ENCODE results near the gene NCEH1. TPM values are rescaled to one million over a fixed set of nuclear protein-coding genes. Genes with fewer than 3 reads are reported as not detected.
"Not testable (repeated sequence)": the region's sequence is repeated elsewhere in the genome, so short reads cannot be mapped to it uniquely, and the experiment has no call there.

The NCEH1 gene
- total RNA-seq, 1 donor from 2014 or later = 60.4 TPM

GRCh38 chr3:172687501-172687900 lies 23.4 kb downstream of the NCEH1 start:
- no peak for DNase-seq (ENCODE audit: missing footprints)
- intact Hi-C loops (cut with DNase I) = no loop called here
- ATAC-seq = peak; percentile 34

- no peak for DNase-seq (ENCODE audit: missing footprints)
- no peak for ATAC-seq
- intact Hi-C loops (cut with DNase I) = no loop called here
Observed at GRCh38 chr3:172685331-172686214, 25.3 kb downstream of the NCEH1 start.

DNA sequence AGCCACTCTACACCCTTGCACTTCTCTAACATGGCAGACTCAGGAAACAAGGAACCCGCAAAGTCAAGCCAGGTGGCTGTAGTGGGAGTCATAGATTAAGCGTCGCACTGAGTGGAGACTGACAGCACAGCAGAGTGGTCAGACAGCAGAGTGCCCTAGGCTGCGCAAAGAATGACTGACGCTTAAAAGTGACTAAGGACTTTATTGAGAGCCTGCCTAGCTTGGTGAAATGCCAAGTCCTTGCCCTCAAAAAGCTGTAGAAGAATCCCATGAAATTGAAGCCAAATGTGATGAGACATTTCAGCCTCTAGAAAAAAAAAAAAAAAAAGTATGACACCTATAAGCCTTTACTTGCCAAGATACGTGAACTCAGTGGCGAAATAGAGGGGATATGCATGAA lies 30.2 kb downstream of the NCEH1 start:
- no peak for ATAC-seq
- intact Hi-C loops (cut with DNase I) = no loop called here
- DNase-seq (ENCODE audit: missing footprints) = no peak

DNA sequence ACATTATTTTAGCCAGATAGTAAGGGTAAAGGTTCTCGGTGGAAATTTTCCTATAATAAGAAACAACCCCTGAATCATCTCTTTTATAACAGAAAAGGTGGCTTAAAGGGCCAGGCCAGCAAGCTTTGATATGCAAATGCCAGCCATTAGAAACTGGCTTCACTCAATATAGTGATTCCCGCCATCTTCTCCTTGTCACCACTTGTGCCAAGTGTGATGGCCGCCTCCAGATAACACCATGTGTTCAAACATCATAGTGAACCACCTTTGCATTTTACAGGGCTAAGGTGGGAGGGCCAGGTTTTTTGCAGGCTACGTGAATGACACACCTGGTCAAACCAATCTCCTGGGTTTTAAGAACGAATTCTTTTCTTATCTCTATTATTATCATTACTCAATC lies 31.3 kb downstream of the NCEH1 start:
- no peak for ATAC-seq
- intact Hi-C loops (cut with DNase I) = no loop called here
- no peak for DNase-seq (ENCODE audit: missing footprints)

DNA sequence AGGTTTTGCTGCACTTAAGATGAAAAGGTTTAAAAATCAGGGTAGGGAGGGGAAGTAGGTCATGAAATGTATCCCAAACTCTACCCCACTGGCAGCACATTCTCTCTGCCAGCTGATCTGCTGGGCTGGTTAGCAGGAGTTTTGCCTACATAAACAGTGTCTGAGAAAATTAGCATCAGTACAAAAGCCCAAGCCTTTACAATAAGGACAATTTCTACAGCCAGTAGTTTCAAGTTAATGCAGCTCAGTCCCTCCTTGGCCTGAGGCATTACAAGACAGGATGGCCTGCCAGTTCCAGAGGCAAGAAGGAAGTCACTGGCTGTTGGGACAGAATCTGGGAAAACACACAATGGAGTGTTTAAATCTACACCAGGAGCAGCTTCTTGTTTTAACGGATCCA lies 32.8 kb downstream of the NCEH1 start:
- ATAC-seq (no peak), DNase-seq (ENCODE audit: missing footprints) (no peak)
- intact Hi-C loops (cut with DNase I) = no loop called here

DNA sequence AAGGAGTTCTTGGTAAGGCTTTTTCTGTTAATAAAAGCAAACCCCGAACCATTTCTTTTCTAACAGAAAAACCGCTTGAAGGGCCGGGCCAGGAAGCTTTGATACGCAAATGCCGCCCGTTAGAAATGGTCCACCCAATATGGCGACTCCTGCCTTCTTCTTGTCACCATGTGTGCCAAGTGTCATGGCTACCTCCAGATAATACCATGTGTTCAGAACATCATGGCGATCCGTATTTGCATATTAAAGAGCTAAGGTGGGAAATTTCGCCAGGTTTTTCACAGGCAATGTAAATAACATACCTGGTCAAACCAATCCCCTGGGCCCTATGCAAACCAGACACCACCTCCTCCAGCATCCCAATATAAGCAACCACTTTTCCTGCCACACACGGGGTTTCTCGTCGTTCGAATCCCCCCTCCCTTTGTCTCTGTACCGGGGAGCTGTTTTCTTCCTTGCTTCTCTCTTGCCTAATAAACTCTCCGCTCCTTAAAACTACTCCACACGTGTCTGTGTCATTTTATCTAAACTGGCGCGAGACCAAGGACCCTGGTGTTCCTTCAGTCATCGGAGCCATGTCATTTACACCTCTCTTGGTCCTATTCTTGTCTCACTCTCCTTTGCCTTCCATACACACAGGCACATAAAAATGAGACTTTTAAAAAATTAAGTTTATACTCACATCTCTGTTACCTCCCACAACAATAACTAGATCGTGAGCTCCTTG lies 34.5 kb downstream of the NCEH1 start:
- intact Hi-C loops (cut with DNase I) = no loop called here
- DNase-seq (ENCODE audit: missing footprints) (no peak), ATAC-seq (peak; percentile 73)

GRCh38 chr3:172675441-172676193 lies 35.2 kb downstream of the NCEH1 start:
- DNase-seq (ENCODE audit: missing footprints) (no peak), ATAC-seq (no peak)
- intact Hi-C loops (cut with DNase I) = no loop called here

- peak; percentile 75 for DNase-seq (ENCODE audit: missing footprints)
- peak; percentile 78 for ATAC-seq
- intact Hi-C loops (cut with DNase I) = loop anchor here (1.0 kb wide), 2 partner anchors 38 to 77 kb away; partner anchors contain the start of genes ECT2 and NCEH1
Observed at GRCh38 chr3:172673210-172673679, 37.6 kb downstream of the NCEH1 start.

DNA sequence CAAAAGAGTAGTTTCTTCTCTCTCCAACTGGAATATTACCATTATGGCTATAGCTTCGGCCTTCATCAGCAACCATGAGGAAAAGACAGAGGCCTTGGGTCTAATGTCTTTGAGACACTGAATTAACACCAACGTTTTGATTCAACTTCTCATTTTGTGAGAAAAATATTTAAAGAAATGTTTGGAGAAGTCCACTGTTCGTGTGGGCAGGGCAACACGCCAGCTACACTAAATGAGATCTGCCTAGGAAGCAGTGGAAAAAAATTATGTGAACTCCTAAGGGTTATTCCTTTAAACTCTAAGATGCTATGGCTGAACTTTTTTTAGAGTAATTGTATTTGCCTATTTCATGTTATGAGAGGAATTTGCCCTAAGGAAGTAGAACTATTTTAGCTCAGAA lies 41.8 kb downstream of the NCEH1 start:
- DNase-seq (ENCODE audit: missing footprints) (no peak), ATAC-seq (no peak)
- intact Hi-C loops (cut with DNase I) = loop anchor here (10.0 kb wide), 1 partner anchor 304 kb away; no protein-coding TSS in a partner anchor

DNA sequence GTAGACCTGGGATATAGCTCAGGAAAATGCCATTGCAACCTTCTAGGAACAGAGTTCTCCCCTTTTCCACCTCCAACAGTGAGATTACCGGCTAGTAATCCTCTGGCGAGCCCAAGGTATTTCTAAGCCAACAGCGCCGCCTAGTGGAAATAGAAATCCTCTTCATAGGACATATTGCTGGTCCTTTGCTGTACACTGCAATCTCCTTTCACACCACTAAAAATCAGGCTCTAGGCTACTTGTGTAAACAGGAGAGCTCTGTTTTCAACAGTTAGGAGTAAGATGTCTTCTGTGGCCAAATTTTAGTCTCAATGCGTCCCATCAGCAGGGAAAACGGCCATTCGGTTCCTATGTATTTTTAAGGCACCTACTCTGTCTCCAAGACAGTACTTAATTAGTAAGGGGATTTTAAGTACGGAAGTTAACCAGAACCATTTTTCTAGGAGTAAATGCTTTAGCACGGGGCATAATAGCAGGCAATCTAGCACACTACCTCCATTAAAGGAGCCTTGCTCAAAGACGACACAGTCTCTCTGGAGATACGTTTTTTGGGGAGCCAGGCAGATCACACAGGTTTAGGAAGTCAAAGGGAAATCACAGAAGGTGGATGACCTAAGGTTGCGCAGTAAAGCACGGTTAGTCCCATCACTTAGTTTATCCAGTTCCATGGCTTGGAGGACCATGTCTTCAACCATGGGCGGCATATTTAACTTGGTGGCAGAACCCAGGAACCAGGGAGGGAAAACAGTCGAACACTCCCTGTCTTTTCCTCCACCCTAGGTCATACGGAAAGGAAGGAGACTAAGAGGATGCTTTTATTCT lies 43.8 kb downstream of the NCEH1 start:
- intact Hi-C loops (cut with DNase I) = loop anchor here (1.0 to 10.0 kb wide), 2 partner anchors 177 to 302 kb away; no protein-coding TSS in a partner anchor
- DNase-seq (ENCODE audit: missing footprints) (no peak), ATAC-seq (peak; percentile 92)

- ATAC-seq = no peak
- DNase-seq (ENCODE audit: missing footprints) = no peak
- intact Hi-C loops (cut with DNase I) = loop anchor here (10.0 kb wide), 1 partner anchor 302 kb away; no protein-coding TSS in a partner anchor
Observed at GRCh38 chr3:172666181-172666872, 44.5 kb downstream of the NCEH1 start.

- intact Hi-C loops (cut with DNase I) = loop anchor here (10.0 kb wide), 1 partner anchor 301 kb away; no protein-coding TSS in a partner anchor
- not testable (repeated sequence) for ATAC-seq; DNase-seq (ENCODE audit: missing footprints)
Observed at GRCh38 chr3:172665510-172665909, 45.4 kb downstream of the NCEH1 start.

- intact Hi-C loops (cut with DNase I) = loop anchor here (10.0 kb wide), 1 partner anchor 296 kb away; no protein-coding TSS in a partner anchor
- ATAC-seq; DNase-seq (ENCODE audit: missing footprints): not testable (repeated sequence)
Observed at GRCh38 chr3:172660421-172660820, 50.4 kb downstream of the NCEH1 start.

GRCh38 chr3:172659246-172660002 lies 51.4 kb downstream of the NCEH1 start:
- no peak for ATAC-seq
- intact Hi-C loops (cut with DNase I) = loop anchor here (10.0 kb wide), 1 partner anchor 295 kb away; no protein-coding TSS in a partner anchor

GRCh38 chr3:172658344-172659245 lies 52.3 kb downstream of the NCEH1 start:
- intact Hi-C loops (cut with DNase I) = no loop called here
- peak; percentile 54 for ATAC-seq

More at GRCh38 chr3:172659246-172660002, 51.4 kb downstream of the NCEH1 start:
- DNase-seq (ENCODE audit: missing footprints) = no peak

DNA sequence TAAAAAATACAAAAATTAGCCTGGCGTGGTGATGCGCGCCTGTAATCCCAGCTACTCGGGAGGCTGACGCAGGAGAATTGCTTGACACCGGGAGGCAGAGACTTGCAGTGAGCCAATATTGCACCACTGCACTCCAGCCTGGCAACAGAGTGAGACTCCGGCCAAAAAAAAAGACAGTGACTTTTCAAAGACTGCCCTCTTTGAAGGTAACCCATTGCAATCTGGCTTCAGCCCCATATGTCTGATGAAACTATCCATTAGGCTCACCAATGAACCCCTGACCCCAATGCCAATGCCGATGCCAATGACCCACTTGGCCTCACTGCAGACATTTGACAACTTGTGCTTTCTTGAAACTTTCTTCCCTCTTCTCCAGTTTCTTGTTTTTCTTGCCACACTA lies 54.3 kb downstream of the NCEH1 start:
- intact Hi-C loops (cut with DNase I) = no loop called here
- ATAC-seq = no peak
- DNase-seq (ENCODE audit: missing footprints) = no peak

More at GRCh38 chr3:172658344-172659245, 52.3 kb downstream of the NCEH1 start:
- DNase-seq (ENCODE audit: missing footprints) = no peak

Measured in Right ventricle myocardium inferior (tissue), 1 donor.